ENCODE measurements around the gene ADAMTS9. TPM values are rescaled to one million over a fixed set of nuclear protein-coding genes. Genes with fewer than 3 reads are reported as not detected.

ADAMTS9 gene
- polyA plus RNA-seq, 1 experiment = 0.16 TPM

DNA sequence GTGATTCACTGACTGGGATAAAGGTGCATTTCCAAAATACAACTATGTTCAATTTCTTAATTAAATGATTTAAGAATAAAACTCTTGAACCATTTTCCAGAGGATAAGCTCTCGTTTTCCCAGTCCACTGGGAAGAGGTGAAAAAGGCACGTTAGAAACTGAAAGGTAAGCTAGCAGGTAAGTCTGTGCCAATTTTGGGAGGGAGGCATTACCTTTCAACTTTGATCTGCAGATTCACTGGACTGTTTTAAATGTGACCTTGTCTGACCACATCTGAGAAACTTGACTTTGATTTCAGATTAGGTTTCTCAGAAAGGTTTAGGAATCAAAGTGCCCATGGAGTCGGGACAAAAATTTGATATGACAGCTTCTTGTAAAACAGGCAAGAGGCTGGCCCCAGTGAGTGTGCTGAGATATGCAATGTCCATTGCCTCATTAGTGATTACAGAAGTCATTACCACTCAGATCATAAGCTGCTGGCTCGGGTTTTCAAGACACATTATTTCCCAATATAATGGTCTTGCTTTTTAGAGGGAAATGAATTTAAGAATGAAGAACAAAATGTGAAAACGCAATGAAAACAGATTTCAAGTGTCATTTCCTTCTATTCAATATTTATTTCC is 118.8 kb downstream of the ADAMTS9 start:
- ChIA-PET CTCF (no interaction called here), POLR2A (no interaction called here)

DNA sequence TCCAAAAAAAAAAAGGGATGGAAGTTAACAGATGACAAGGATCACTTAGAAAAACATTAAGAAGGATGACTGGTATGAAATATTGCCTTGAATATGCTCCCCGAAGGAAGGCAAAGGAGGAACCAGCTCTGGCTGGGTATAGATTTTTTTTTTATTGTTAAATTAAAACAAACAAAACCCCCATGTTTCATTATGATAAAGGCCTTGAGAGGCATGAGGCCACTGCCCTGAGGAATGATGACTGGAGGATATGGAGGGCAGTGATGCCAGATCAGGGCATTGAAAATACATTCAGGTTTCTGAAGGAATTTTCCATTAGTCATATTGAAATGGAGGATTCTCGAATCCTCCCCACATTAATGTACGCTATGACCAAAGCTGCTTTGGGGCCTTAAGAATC is 120.9 kb downstream of the ADAMTS9 start:
- ChIA-PET POLR2A (no interaction called here), CTCF (interaction anchor here (0.6 kb wide), 1 partner anchor 779 kb away, joined by 4 read pairs; no protein-coding TSS in a partner anchor)
- no peaks in the 10 kb centered on the region for H3K27me3 ChIP-seq (ENCODE audit: control insufficient read depth, insufficient read depth, low read length)
- no peak for TF ChIP-seq CTCF (IDR thresholded peaks at IDR 0.05; ENCODE audit: insufficient read depth, low read depth, low read length)
- H3K4me3 ChIP-seq (ENCODE audit: low read depth, low read length) = no peak overlapping the region
- no peak for DNase-seq (ENCODE audit: low read depth)
- H3K36me3 ChIP-seq (ENCODE audit: control insufficient read depth, insufficient read depth, low read length) = no peaks in the 10 kb centered on the region

More for the DNA sequence above, 118.8 kb downstream of the ADAMTS9 start:
- no peaks in the 10 kb centered on the region for H3K36me3 ChIP-seq (ENCODE audit: control insufficient read depth, insufficient read depth, low read length)
- DNase-seq (ENCODE audit: low read depth) = no peak
- H3K4me3 ChIP-seq (ENCODE audit: low read depth, low read length) = no peak overlapping the region
- H3K27me3 ChIP-seq (ENCODE audit: control insufficient read depth, insufficient read depth, low read length) = no peaks in the 10 kb centered on the region
- TF ChIP-seq CTCF (IDR thresholded peaks at IDR 0.05; ENCODE audit: insufficient read depth, low read depth, low read length) = no peak

DNA sequence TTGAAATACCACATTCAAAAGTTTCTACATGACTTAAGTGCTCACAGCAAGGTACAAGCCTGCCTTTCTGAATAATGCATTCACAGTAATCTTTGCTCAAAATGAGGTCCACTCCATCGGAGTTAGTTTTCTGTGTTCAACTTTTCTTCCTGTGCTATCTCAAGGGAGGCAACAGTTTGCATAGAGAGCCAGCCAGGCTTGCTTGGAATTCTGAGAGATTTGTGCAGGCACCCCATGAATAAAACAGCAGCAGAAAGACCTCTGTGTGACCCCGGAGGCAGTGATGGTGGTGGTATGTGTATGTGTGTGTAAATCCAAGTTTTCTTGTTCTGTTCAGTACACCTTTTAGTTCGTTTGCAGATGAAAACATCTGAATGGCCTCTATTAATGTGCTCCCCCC is 124.0 kb downstream of the ADAMTS9 start:
- H3K36me3 ChIP-seq (ENCODE audit: control insufficient read depth, insufficient read depth, low read length) = no peaks in the 10 kb centered on the region

GRCh38 chr3:64561868-64562267 is 125.9 kb downstream of the ADAMTS9 start:
- Histone ChIP-seq H3K36me3 (ENCODE audit: control insufficient read depth, insufficient read depth, low read length) (no peaks in the 10 kb centered on the region), H3K4me3 (ENCODE audit: low read depth, low read length) (no peak overlapping the region), H3K27me3 (ENCODE audit: control insufficient read depth, insufficient read depth, low read length) (no peaks in the 10 kb centered on the region; the same call in 1 of the 2 replicates)
- no peak for DNase-seq (ENCODE audit: low read depth)
- ChIA-PET POLR2A (no interaction called here), CTCF (no interaction called here)
- no peak for TF ChIP-seq CTCF (IDR thresholded peaks at IDR 0.05; ENCODE audit: insufficient read depth, low read depth, low read length)

More for the DNA sequence above, 124.0 kb downstream of the ADAMTS9 start:
- CTCF ChIA-PET = no interaction called here
- no peak for TF ChIP-seq CTCF (IDR thresholded peaks at IDR 0.05; ENCODE audit: insufficient read depth, low read depth, low read length)
- Histone ChIP-seq H3K4me3 (ENCODE audit: low read depth, low read length) (no peak overlapping the region), H3K27me3 (ENCODE audit: control insufficient read depth, insufficient read depth, low read length) (no peaks in the 10 kb centered on the region; the same call in 1 of the 2 replicates)
- POLR2A ChIA-PET = no interaction called here
- DNase-seq (ENCODE audit: low read depth) = no peak

GRCh38 chr3:64561325-64561843 is 126.4 kb downstream of the ADAMTS9 start:
- ChIA-PET POLR2A (no interaction called here), CTCF (no interaction called here)
- no peaks in the 10 kb centered on the region for H3K36me3 ChIP-seq (ENCODE audit: control insufficient read depth, insufficient read depth, low read length)
- TF ChIP-seq CTCF (IDR thresholded peaks at IDR 0.05; ENCODE audit: insufficient read depth, low read depth, low read length) = no peak
- H3K27me3 ChIP-seq (ENCODE audit: control insufficient read depth, insufficient read depth, low read length) = no peaks in the 10 kb centered on the region; the same call in 1 of the 2 replicates
- no peak overlapping the region for H3K4me3 ChIP-seq (ENCODE audit: low read depth, low read length)
- no peak for DNase-seq (ENCODE audit: low read depth)

Data from BJ (cell line).